H1 (cell line): Measurements from ENCODE around the gene EDEM2. TPM values are rescaled to one million over a fixed set of nuclear protein-coding genes. Genes with fewer than 3 reads are reported as not detected.

Experiments used
- BCL11A ChIP-seq, 2 experiments: IDR thresholded peaks; one replicate each; pipeline ENCODE4 v1.6.1; 2011; ENCODE audit warnings: low read depth in 2 of 2, low read length in 2 of 2, mild to moderate bottlenecking in 2 of 2
- BRCA1 ChIP-seq: IDR thresholded peaks from 2 replicates; pipeline ENCODE4 v1.6.1; 2012; ENCODE audit warnings: low read depth, low read length, improper control_type of control experiment
- CBX5 ChIP-seq: fragments of 300-800, 300-1000 bp; sonication (generic); IDR thresholded peaks from 2 replicates; pipeline ENCODE4 v1.7.1; 2016; ENCODE audit warnings: antibody characterized with exemption, low read length, low read depth
- CBX8 ChIP-seq: fragments of 300-800, 300-1000 bp; sonication (generic); IDR thresholded peaks from 2 replicates; pipeline ENCODE4 v1.7.1; 2016; ENCODE audit warnings: low read depth, low read length, borderline replicate concordance
- CHD7 ChIP-seq: fragments of 300-600 bp; sonication (generic); IDR thresholded peaks from 2 replicates; pipeline ENCODE4 v1.7.1; 2012; ENCODE audit warnings: low read length, moderate library complexity, mild to moderate bottlenecking, inconsistent platforms; ENCODE audit not compliant: insufficient replicate concordance
- EGR1 ChIP-seq: IDR thresholded peaks from 2 replicates; pipeline ENCODE4 v1.6.1; 2011; ENCODE audit warnings: low read depth, low read length, borderline replicate concordance
- JUN ChIP-seq: IDR thresholded peaks from 2 replicates; pipeline ENCODE4 v1.6.1; 2011; ENCODE audit warnings: low read depth, mild to moderate bottlenecking, improper control_type of control experiment, low read length
- SP1 ChIP-seq: IDR thresholded peaks from 2 replicates; pipeline ENCODE4 v1.6.1; 2011; ENCODE audit warnings: low read depth, low read length
- USF2 ChIP-seq: IDR thresholded peaks from 2 replicates; pipeline ENCODE4 v1.6.1; 2011; ENCODE audit warnings: low read length, improper control_type of control experiment
- ZNF274 ChIP-seq: IDR thresholded peaks from 2 replicates; pipeline ENCODE4 v1.7.0; 2012; ENCODE audit warnings: low read length, borderline replicate concordance; ENCODE audit errors: extremely low read depth
- polyA plus RNA-seq, 7 experiments: library from polyadenylated mRNA; depleted of rRNA in 3 of 7; stranded (reverse) in 5 of 7; unstranded in 2 of 7; fragments of >200 nt in 5 of 7; fragments of 200-250 nt in 2 of 7; gene quantifications; 1 replicate in 5 of 7; 2 replicates in 1 of 7; 4 replicates in 1 of 7; pipeline versions ENCODE4 v1.2.1 to v1.2.3, GENCODE V29; 2011 to 2013; ENCODE audit warnings: missing spikeins in 2 of 7, mixed read lengths in 2 of 7
- total RNA-seq: library from RNA; stranded (reverse); fragmentation: NEBNext Ultra II Directional; extraction: Animal tissue kit (Norgen Biotek cat#: 25700); gene quantifications from 2 replicates; pipeline ENCODE4 v1.2.1, GENCODE V29; 2021

The EDEM2 gene
- total and polyA plus RNA-seq, 2 of the 8 experiments (the other 6 are each of a cell fraction or from before 2014, with no cell fraction given) = 15.2 to 19.6 TPM

DNA sequence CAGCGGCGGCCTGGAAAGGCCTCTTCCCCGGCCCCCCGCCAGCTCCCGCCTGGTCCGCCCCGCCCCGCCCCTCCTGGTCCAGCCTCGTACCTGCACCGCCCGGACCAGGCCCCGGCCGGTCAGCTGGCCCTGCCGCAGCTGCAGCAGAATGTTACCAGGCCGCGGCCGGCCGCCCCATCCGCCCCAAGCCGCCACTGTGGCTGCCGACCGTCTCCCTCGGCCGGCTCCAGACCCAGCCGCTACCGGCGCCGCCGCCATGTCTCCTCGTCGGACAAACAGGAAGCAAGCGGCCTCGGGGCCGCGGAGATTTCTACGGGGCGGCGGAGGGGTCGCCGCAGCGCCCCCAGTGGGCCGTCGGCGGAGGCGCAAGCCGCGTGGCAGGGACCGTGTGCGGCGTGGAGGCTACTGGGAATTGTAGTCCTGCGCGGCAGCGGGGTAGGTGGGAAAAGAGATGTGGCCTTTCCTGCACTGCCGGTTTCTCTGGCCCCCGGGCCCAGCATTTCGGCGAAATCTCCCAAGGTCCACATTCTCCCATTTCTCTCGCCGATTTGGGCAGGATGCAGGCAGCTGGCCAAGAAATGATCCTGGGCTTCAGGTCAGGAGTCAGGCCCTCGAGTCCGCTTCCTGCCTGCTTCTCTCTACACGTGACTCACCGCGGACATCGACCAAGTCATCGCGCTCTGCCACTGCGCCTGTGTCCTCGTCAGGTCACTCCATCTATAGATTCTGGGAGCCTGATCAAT lies 54.4 kb downstream of the EDEM2 start, which contains the start of gene TRPC4AP (continued):
- TF ChIP-seq CHD7 = no peak
- TF ChIP-seq BRCA1 = no peak
- no peak for TF ChIP-seq BCL11A (IDR thresholded peaks at IDR 0.05; ENCODE audit: low read depth in 2 of 2, low read length in 2 of 2)
- no peak for TF ChIP-seq EGR1
- TF ChIP-seq ZNF274 = no peak
- TF ChIP-seq JUN = no peak
- TF ChIP-seq CBX5 = no peak
- no peak for TF ChIP-seq SP1
- TF ChIP-seq USF2 = peak; percentile 65; the same call in 1 of the 2 replicates
- TF ChIP-seq CBX8 = no peak
